ENCODE data around the gene CD93. TPM values are rescaled to one million over a fixed set of nuclear protein-coding genes. Genes with fewer than 3 reads are reported as not detected.

Gene CD93
- total and polyA plus RNA-seq, 2 of the 8 experiments (the other 6 are each of a cell fraction or from before 2014, with no cell fraction given): under 0.01 to 0.07 TPM

DNA sequence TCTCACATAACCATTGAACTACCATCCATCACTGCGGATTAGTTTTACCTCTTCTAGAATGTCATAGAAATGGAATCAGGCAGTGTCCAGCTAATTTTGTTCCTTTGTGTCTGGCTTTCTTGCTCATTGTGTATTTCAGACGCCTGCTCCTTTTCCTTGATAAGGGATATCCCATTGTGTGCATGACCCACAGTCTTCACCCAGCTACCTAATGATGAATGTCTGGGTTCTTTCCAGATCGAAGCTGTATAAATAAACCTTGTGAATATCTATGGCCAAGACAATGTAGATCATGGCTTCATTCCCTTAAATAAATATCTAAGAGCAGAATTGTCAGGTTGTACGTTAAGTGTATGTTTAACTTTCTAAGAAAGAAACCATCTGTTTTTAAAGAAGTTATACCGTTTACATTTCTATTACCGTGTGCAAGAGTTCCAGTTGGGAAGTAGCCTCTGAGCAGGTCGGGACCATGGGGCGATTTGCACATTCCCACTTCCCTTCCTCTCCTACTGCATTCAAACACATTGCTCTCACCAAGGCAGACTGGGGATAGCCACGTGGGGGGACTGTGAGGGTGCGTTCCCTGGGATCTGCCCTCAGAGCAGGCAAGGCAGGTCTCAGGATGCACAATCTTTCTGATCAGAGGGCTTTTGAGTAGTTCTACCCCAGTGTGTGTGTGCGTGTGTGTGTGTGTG lies 13.1 kb downstream of the CD93 start (continued):
- TF ChIP-seq PHF8 (conservative IDR thresholded peaks at IDR 0.05; ENCODE audit: low read depth, low read length): no peak

All from H1 (cell line).